ENCODE data around the gene KLHL17.

KLHL17 gene

DNA sequence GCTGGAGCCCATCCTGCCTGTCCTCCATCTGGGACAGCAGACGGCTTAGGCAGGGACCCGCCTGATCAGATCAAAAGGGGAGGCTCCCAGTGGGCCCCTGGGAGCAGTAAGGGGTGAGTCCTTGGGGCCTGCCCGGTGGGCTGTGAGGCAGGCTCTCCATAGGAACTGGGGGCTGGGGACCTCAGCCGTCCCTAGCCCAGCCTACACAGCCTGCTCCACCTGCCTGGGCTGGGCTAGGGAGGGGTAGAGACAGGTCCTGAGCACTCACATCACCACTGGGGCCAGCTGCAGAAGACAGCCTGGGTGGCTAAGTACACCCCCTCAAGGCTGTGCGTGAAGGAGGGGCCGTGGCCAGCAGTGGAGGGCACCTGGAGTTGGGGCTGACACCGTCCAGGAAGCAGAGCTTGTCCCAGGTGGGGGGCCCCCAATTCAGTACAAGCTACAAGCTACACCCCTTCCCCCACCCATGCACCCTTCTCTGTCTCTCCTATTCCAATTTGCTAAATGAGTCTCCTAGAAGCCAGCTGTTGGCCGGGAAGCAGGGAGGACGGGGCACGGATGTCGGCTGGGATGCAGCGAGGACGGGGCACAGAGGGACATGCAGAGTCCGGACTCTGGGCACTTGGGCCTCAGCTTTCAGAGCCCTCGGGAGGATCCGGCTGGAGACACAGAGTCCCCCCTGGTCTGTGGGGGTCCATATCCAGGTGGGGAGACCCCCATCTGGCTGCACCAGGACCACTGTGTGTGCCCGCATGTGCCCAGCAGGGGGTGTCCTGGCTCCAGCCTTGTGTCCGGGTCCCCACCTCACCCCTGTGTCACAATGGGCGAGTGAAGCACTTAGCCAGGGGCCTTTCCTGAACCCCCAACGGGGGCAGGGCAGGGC, 54.7 kb downstream of the KLHL17 start:
- Histone ChIP-seq H3K36me3 (ENCODE audit: control insufficient read depth in 1 of 2, insufficient read depth in 2 of 2, low read length in 2 of 2) (no peaks in the 10 kb centered on the region), H3K27ac (ENCODE audit: low read length) (no peak overlapping the region), H3K27me3 (ENCODE audit: low read depth, low read length) (no peaks in the 10 kb centered on the region), H3K9me3 (ENCODE audit: control insufficient read depth in 1 of 2, low read length in 2 of 2) (no peaks in the 10 kb centered on the region), H3K4me3 (ENCODE audit: low read depth in 1 of 2, low read length in 2 of 2) (no peak overlapping the region), H3K4me1 (ENCODE audit: control insufficient read depth in 1 of 2, insufficient read depth in 2 of 2, low read length in 2 of 2) (peaks cover 0 to 18% of the 10 kb centered on the region in 2 donors)
